Measurements from ENCODE around the gene ADIRF.
"Not testable (repeated sequence)": the region's sequence is repeated elsewhere in the genome, so short reads cannot be mapped to it uniquely, and the experiment has no call there.

DNA sequence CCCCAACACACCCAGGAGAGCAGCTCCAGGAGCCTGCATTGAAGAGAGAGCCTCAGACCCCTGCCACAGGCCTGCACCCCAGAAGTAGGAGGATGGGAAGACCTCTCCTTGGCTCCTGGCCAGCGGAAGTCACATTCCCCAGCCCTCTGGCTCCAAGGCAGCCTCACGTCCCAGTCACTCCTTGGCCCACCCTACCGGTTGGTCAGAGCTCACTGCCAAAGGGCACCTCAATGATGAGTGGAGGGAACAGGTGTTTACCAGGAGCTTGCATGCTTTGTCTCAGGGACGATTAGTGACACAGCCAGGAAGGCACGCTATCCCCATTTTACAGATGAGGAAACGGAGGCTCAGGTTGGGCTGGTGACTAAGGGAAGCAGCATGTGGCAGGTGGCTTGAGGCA lies 50.8 kb downstream of the ADIRF start:
- TF ChIP-seq POLR2A, CTCF (IDR thresholded peaks at IDR 0.05): not testable (repeated sequence)
